ENCODE data around the gene SFXN5. TPM values are rescaled to one million over a fixed set of nuclear protein-coding genes. Genes with fewer than 3 reads are reported as not detected.

The SFXN5 gene
- total and polyA plus RNA-seq, 2 of the 4 experiments (the other 2 are of a cell fraction), result 8.6 to 17.0 TPM

DNA sequence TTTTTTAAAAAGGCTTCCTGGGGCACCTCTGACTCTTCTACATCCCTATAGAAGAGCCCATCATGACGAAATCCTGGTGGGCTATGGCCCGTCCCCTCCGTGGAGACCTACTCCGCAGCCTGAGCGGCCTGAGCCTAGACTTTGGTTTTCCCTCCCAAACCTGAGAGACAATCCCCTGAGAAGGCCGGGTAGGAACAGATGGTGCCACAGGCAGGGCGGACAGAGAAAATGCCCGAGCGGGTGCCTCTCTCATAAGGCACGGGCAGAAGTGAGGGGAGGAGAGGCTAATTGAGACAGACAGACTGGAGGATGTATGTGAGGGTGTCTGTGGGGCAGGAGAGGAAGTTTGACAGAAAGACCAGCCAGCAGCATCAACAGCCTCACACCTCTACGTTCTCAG lies 20.2 kb upstream of the SFXN5 start:
- peaks cover 70% of the 10 kb centered on the region for H4K20me1 ChIP-seq (ENCODE audit: insufficient read depth, low read length)
- H3K4ac ChIP-seq (ENCODE audit: low read depth, low read length), result no peak overlapping the region
- peak overlapping the region; percentile 9; the same call in 1 of the 2 replicates for H3K23ac ChIP-seq (ENCODE audit: low read depth, low read length)
- ATAC-seq (ENCODE audit: low read depth) (no peak), DNase-seq (no peak)
- POLR2A ChIA-PET (ENCODE audit: unreplicated experiment), result no interaction called here
- CTCF ChIA-PET, result interaction anchor here (1.5 kb wide), 1 partner anchor 72 kb away, joined by 3 read pairs; no protein-coding TSS in a partner anchor
- H2BK5ac ChIP-seq (ENCODE audit: low read depth, low read length, poor library complexity, severe bottlenecking), result no peak overlapping the region
- H3K9me3 ChIP-seq (ENCODE audit: control insufficient read depth, insufficient read depth, low read length), result no peaks in the 10 kb centered on the region
- H3K27ac ChIP-seq (ENCODE audit: insufficient read depth, low read length), result no peak overlapping the region
- H2BK20ac ChIP-seq (ENCODE audit: low read depth, low read length), result no peak overlapping the region
- H2AK5ac ChIP-seq (ENCODE audit: low read depth, low read length), result no peak overlapping the region; the same call in 1 of the 2 replicates
- peaks cover 38 to 97% of the 10 kb centered on the region in 2 experiments for H3K79me1 ChIP-seq (ENCODE audit: low read depth in 1 of 2, low read length in 2 of 2)
- H4K91ac ChIP-seq (ENCODE audit: insufficient read depth, low read depth, low read length), result no peak overlapping the region
- no peak overlapping the region for H4K5ac ChIP-seq (ENCODE audit: low read depth, low read length)
- no peak overlapping the region for H3K14ac ChIP-seq (replicated peaks; ENCODE audit: low read depth, low read length)
- H3K27me3 ChIP-seq (ENCODE audit: control insufficient read depth, insufficient read depth, low read length), result no peaks in the 10 kb centered on the region
- no peak overlapping the region for H3K4me2 ChIP-seq (ENCODE audit: low read depth, low read length)
- dilution Hi-C loops (cut with HindIII; ENCODE audit: low sequenced_read_pairs, unreplicated experiment), result no loop called here
- no peak overlapping the region for H2BK15ac ChIP-seq (ENCODE audit: low read depth, low read length)
- BruUV-seq (replicated peaks), result no TSS peak
- no peak overlapping the region for H2BK120ac ChIP-seq (ENCODE audit: low read depth, low read length)
- TF ChIP-seq RAD21 (IDR thresholded peaks at IDR 0.05; ENCODE audit: low read length) (no peak), CEBPB (IDR thresholded peaks at IDR 0.05; ENCODE audit: low read depth, low read length) (no peak), BHLHE40 (IDR thresholded peaks at IDR 0.05; ENCODE audit: low read depth, low read length) (no peak)
- H4K8ac ChIP-seq (ENCODE audit: low read depth in 2 of 2, low read length in 2 of 2), result no peak overlapping the region
- H3K4me3 ChIP-seq (ENCODE audit: insufficient read depth, low read depth, low read length), result no peak overlapping the region
- no CpG with 5 or more reads among the region's 11 CpGs for WGBS, 2 experiments (ENCODE audit: extremely low coverage in 2 of 2, insufficient read length in 1 of 2)
- H2AFZ ChIP-seq (replicated peaks; ENCODE audit: low read length, poor library complexity), result no peak overlapping the region
- in situ Hi-C loops (cut with MboI; ENCODE audit: low sequenced_read_pairs), result no loop called here
- H3K4me1 ChIP-seq (ENCODE audit: control insufficient read depth, insufficient read depth, low read length), result peaks cover 38% of the 10 kb centered on the region
- intact Hi-C loops (cut with micrococcal nuclease), result no loop called here
- peaks cover 22% of the 10 kb centered on the region; the same call in 1 of the 2 replicates for H3K36me3 ChIP-seq (ENCODE audit: control insufficient read depth, insufficient read depth, low read length)
- H3K18ac ChIP-seq (ENCODE audit: low read depth, low read length), result no peak overlapping the region
- no peak overlapping the region for H2AK9ac ChIP-seq (replicated peaks; ENCODE audit: low read depth, low read length, poor library complexity)
- peaks cover 56% of the 10 kb centered on the region for H3K9me1 ChIP-seq (ENCODE audit: insufficient read depth, low read length)
- no peak overlapping the region for H3K56ac ChIP-seq (ENCODE audit: extremely low read depth, insufficient read depth, low read length)
- no peak overlapping the region for H3K9ac ChIP-seq (ENCODE audit: low read depth, low read length)

Data from IMR-90 (cell line).